WTC11 (cell line): Measurements from ENCODE around the gene DOK4. TPM values are rescaled to one million over a fixed set of nuclear protein-coding genes. Genes with fewer than 3 reads are reported as not detected.

Source experiments
- ATAC-seq: fragments of 200-7000 bp; cut with Tn5 transposase; 2 replicates; pipeline ENCODE4 v1.10.0; 2021; ENCODE audit warnings: mild to moderate bottlenecking, moderate library complexity
- CTCF ChIA-PET: fragments of 300-600 bp; sonication (Branson Sonifier 250); formaldehyde crosslinking; loops from one replicate; lab custom pipeline; 2021; ENCODE audit warnings: antibody characterized with exemption; lab: Charles Lee
- POLR2A ChIA-PET: fragments of 350-600 bp; sonication (Branson Sonifier 250); formaldehyde crosslinking; loops from one replicate; lab custom pipeline; 2021; ENCODE audit warnings: antibody characterized with exemption; lab: Charles Lee
- DNase-seq: peaks from one replicate; pipeline ENCODE4 v3.0.0; 2021; ENCODE audit warnings: low spot score
- H3K27ac Mint-ChIP-seq: 2 replicates; pipeline ENCODE4 v1.8.0; 2021; ENCODE audit warnings: mixed read lengths
- H3K27me3 Mint-ChIP-seq: 2 replicates; pipeline ENCODE4 v1.8.0; 2021; ENCODE audit warnings: low read depth, mild to moderate bottlenecking, moderate library complexity, mixed read lengths
- H3K36me3 Mint-ChIP-seq: 2 replicates; pipeline ENCODE4 v1.8.0; 2021; ENCODE audit warnings: mixed read lengths
- H3K4me1 Mint-ChIP-seq: 2 replicates; pipeline ENCODE4 v1.8.0; 2022; ENCODE audit warnings: mixed read lengths
- H3K4me3 Mint-ChIP-seq: 2 replicates; pipeline ENCODE4 v1.8.0; 2021; ENCODE audit warnings: mild to moderate bottlenecking, moderate library complexity, mixed read lengths
- H3K9me3 Mint-ChIP-seq: 2 replicates; pipeline ENCODE4 v1.8.0; 2021; ENCODE audit warnings: mixed read lengths
- CBFB ChIP-seq: sonication (generic); formaldehyde crosslinking; IDR thresholded peaks from 2 replicates; pipeline ENCODE4 v1.8.1; 2022; ENCODE audit warnings: mild to moderate bottlenecking, low read depth, missing genetic modification reagents
- EMX1 ChIP-seq: fragments of 250-450 bp; sonication (Bioruptor Pico); IDR thresholded peaks from 2 replicates; pipeline ENCODE4 v1.8.0; 2021; ENCODE audit warnings: mild to moderate bottlenecking
- ETV6 ChIP-seq: sonication (generic); formaldehyde crosslinking; IDR thresholded peaks from 2 replicates; pipeline ENCODE4 v1.8.1; 2022; ENCODE audit warnings: mild to moderate bottlenecking, missing genetic modification reagents
- FOXJ3 ChIP-seq: sonication (generic); formaldehyde crosslinking; IDR thresholded peaks from 2 replicates; pipeline ENCODE4 v1.9.0; 2021; ENCODE audit warnings: missing genetic modification reagents, mild to moderate bottlenecking, borderline replicate concordance
- FOXP1 ChIP-seq: sonication (generic); formaldehyde crosslinking; IDR thresholded peaks from 2 replicates; pipeline ENCODE4 v1.8.0; 2022; ENCODE audit warnings: missing genetic modification reagents, mild to moderate bottlenecking, moderate library complexity, borderline replicate concordance
- JAZF1 ChIP-seq: fragments of 250-450 bp; sonication (Bioruptor Pico); IDR thresholded peaks from 2 replicates; pipeline ENCODE4 v1.9.0; 2021; ENCODE audit warnings: moderate library complexity, mild to moderate bottlenecking, inconsistent platforms
- JUN ChIP-seq: sonication (generic); formaldehyde crosslinking; IDR thresholded peaks from 2 replicates; pipeline ENCODE4 v1.8.0; 2023; ENCODE audit warnings: mild to moderate bottlenecking, missing genetic modification reagents
- KAT7 ChIP-seq: sonication (generic); formaldehyde crosslinking; IDR thresholded peaks from 2 replicates; pipeline ENCODE4 v1.8.1; 2023; ENCODE audit warnings: missing genetic modification reagents, mild to moderate bottlenecking, borderline replicate concordance
- MYBL2 ChIP-seq: sonication (generic); formaldehyde crosslinking; IDR thresholded peaks from 2 replicates; pipeline ENCODE4 v1.8.1; 2023; ENCODE audit warnings: mild to moderate bottlenecking, moderate library complexity, missing genetic modification reagents
- NR2C2 ChIP-seq: sonication (generic); formaldehyde crosslinking; IDR thresholded peaks from 2 replicates; pipeline ENCODE4 v1.8.0; 2022; ENCODE audit warnings: mild to moderate bottlenecking, missing genetic modification reagents
- NR3C1 ChIP-seq: sonication (generic); formaldehyde crosslinking; conservative IDR thresholded peaks from 2 replicates; pipeline ENCODE4 v1.8.1; 2023; ENCODE audit warnings: low read depth, mild to moderate bottlenecking, missing genetic modification reagents
- SMAD3 ChIP-seq: sonication (generic); formaldehyde crosslinking; IDR thresholded peaks from 2 replicates; pipeline ENCODE4 v1.8.0; 2022; ENCODE audit warnings: missing genetic modification reagents, mild to moderate bottlenecking, borderline replicate concordance
- SMAD4 ChIP-seq: sonication (generic); formaldehyde crosslinking; IDR thresholded peaks from 2 replicates; pipeline ENCODE4 v1.8.0; 2022; ENCODE audit warnings: mild to moderate bottlenecking, missing genetic modification reagents
- TP53 ChIP-seq: sonication (generic); formaldehyde crosslinking; IDR thresholded peaks from 2 replicates; pipeline ENCODE4 v1.8.1; 2023; ENCODE audit warnings: mild to moderate bottlenecking, missing genetic modification reagents
- ZBTB21 ChIP-seq: sonication (generic); formaldehyde crosslinking; IDR thresholded peaks from 2 replicates; pipeline ENCODE4 v1.8.1; 2023; ENCODE audit warnings: mild to moderate bottlenecking, missing genetic modification reagents, borderline replicate concordance
- ZNF219 ChIP-seq: sonication (generic); formaldehyde crosslinking; IDR thresholded peaks from 2 replicates; pipeline ENCODE4 v1.8.0; 2023; ENCODE audit warnings: missing genetic modification reagents, mild to moderate bottlenecking, borderline replicate concordance
- ZNF232 ChIP-seq: sonication (generic); formaldehyde crosslinking; IDR thresholded peaks from 2 replicates; pipeline ENCODE4 v1.8.0; 2022; ENCODE audit warnings: mild to moderate bottlenecking, missing genetic modification reagents
- ZNF263 ChIP-seq: sonication (generic); formaldehyde crosslinking; IDR thresholded peaks from 2 replicates; pipeline ENCODE4 v1.8.1; 2022; ENCODE audit warnings: low read depth, mild to moderate bottlenecking, moderate library complexity, missing genetic modification reagents
- ZNF396 ChIP-seq: fragments of 250-450 bp; sonication (Bioruptor Pico); IDR thresholded peaks from 2 replicates; pipeline ENCODE4 v1.8.0; 2021; ENCODE audit warnings: mild to moderate bottlenecking, moderate library complexity, borderline replicate concordance
- ZNF423 ChIP-seq: fragments of 250-450 bp; sonication (Bioruptor Pico); IDR thresholded peaks from 2 replicates; pipeline ENCODE4 v2.1.2; 2022; ENCODE audit warnings: mild to moderate bottlenecking, moderate library complexity
- total RNA-seq: library from RNA; stranded (reverse); gene quantifications from 3 replicates; pipeline ENCODE4 v1.2.3, GENCODE V29; 2021
- TF ChIP-seq, protein P1 (sequence below): sonication (generic); formaldehyde crosslinking; IDR thresholded peaks from 2 replicates; pipeline ENCODE4 v1.8.0; 2023; ENCODE audit warnings: missing genetic modification reagents
- TF ChIP-seq, protein P2 (sequence below): fragments of 250-450 bp; sonication (Bioruptor Pico); IDR thresholded peaks from 2 replicates; pipeline ENCODE4 v1.9.0; 2021; ENCODE audit warnings: mild to moderate bottlenecking, borderline replicate concordance
- TF ChIP-seq, protein P3 (sequence below): sonication (generic); formaldehyde crosslinking; IDR thresholded peaks from 2 replicates; pipeline ENCODE4 v1.8.0; 2022; ENCODE audit warnings: missing genetic modification reagents
- TF ChIP-seq, protein P4 (sequence below): sonication (generic); formaldehyde crosslinking; IDR thresholded peaks from 2 replicates; pipeline ENCODE4 v1.8.0; 2022; ENCODE audit warnings: mild to moderate bottlenecking, missing genetic modification reagents

The DOK4 gene
- total RNA-seq, 1 experiment from 2014 or later: 25.0 TPM

DNA sequence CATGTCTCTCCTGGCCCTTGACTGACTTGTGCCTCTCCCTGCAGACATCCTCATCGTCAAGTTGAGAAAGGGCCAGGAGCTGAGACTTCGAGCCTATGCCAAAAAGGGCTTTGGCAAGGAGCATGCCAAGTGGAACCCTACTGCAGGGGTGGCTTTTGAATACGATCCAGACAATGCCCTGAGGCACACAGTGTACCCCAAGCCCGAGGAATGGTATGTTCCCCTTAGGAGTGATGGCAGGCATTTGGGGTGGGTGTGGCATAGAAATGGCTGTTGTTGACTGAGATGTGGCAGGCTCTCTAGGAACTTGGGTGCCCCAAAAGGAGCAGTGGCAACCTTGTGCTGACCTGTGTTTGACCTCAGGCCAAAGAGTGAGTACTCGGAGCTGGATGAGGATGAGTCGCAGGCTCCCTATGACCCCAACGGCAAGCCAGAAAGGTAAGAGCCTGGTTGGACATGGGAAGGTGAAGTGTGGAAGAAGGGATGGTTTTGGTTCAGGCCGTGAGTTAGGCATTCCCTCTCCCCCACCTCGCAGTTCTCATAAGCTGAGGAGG, 16.3 kb downstream of the DOK4 start (continued):
- no peak for TF ChIP-seq ZBTB21 (CRISPR knock-in tag)
- TF ChIP-seq, protein P1, sequence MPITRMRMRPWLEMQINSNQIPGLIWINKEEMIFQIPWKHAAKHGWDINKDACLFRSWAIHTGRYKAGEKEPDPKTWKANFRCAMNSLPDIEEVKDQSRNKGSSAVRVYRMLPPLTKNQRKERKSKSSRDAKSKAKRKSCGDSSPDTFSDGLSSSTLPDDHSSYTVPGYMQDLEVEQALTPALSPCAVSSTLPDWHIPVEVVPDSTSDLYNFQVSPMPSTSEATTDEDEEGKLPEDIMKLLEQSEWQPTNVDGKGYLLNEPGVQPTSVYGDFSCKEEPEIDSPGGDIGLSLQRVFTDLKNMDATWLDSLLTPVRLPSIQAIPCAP (CRISPR knock-in tag): no peak

GRCh38 chr16:57469046-57469445, 17.2 kb downstream of the DOK4 start:
- Mint-ChIP-seq H3K27me3 (no peaks in the 10 kb centered on the region), H3K4me1 (peaks cover 30% of the 10 kb centered on the region)
- CTCF ChIA-PET: no interaction called here

DNA sequence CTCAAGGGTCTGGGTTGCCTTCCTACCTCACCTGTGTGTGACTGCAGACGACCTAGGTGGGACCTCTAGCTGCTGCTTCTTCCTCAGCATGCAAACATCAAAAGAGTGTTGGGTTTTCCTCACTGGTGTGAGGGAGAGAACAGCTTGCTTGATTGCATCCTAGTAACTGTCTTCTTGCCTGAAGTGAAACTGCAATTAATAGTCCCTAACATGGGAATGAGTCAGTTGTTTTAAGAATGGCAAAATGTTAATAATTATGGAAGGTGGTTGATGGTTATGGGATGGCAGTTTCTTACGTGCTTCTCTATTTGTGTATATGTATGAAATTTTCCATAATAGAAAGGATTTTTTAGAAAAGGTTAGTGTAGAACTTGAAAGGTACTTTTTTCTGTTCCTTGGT, 17.9 kb downstream of the DOK4 start:
- no peak overlapping the region for H3K4me3 Mint-ChIP-seq
- no peaks in the 10 kb centered on the region for H3K9me3 Mint-ChIP-seq
- no peak for DNase-seq
- H3K36me3 Mint-ChIP-seq: peaks cover 70% of the 10 kb centered on the region
- ATAC-seq: no peak
- ChIA-PET POLR2A (no interaction called here), CTCF (no interaction called here)
- H3K27ac Mint-ChIP-seq: no peak overlapping the region
- H3K27me3 Mint-ChIP-seq: no peaks in the 10 kb centered on the region
- TF ChIP-seq EMX1 (CRISPR knock-in tag) (no peak), KAT7 (CRISPR knock-in tag) (no peak), ZNF232 (CRISPR knock-in tag) (no peak), FOXJ3 (no peak), ZNF396 (CRISPR knock-in tag) (no peak), SMAD3 (no peak), NR2C2 (CRISPR knock-in tag) (no peak), NR3C1 (CRISPR knock-in tag) (no peak), MYBL2 (CRISPR knock-in tag) (no peak), TP53 (CRISPR knock-in tag) (no peak), CBFB (no peak), ZNF219 (CRISPR knock-in tag) (no peak), ETV6 (CRISPR knock-in tag) (no peak), SMAD4 (no peak)
- TF ChIP-seq, protein P2, sequence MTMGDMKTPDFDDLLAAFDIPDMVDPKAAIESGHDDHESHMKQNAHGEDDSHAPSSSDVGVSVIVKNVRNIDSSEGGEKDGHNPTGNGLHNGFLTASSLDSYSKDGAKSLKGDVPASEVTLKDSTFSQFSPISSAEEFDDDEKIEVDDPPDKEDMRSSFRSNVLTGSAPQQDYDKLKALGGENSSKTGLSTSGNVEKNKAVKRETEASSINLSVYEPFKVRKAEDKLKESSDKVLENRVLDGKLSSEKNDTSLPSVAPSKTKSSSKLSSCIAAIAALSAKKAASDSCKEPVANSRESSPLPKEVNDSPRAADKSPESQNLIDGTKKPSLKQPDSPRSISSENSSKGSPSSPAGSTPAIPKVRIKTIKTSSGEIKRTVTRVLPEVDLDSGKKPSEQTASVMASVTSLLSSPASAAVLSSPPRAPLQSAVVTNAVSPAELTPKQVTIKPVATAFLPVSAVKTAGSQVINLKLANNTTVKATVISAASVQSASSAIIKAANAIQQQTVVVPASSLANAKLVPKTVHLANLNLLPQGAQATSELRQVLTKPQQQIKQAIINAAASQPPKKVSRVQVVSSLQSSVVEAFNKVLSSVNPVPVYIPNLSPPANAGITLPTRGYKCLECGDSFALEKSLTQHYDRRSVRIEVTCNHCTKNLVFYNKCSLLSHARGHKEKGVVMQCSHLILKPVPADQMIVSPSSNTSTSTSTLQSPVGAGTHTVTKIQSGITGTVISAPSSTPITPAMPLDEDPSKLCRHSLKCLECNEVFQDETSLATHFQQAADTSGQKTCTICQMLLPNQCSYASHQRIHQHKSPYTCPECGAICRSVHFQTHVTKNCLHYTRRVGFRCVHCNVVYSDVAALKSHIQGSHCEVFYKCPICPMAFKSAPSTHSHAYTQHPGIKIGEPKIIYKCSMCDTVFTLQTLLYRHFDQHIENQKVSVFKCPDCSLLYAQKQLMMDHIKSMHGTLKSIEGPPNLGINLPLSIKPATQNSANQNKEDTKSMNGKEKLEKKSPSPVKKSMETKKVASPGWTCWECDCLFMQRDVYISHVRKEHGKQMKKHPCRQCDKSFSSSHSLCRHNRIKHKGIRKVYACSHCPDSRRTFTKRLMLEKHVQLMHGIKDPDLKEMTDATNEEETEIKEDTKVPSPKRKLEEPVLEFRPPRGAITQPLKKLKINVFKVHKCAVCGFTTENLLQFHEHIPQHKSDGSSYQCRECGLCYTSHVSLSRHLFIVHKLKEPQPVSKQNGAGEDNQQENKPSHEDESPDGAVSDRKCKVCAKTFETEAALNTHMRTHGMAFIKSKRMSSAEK (CRISPR knock-in tag): no peak
- TF ChIP-seq, protein P3, sequence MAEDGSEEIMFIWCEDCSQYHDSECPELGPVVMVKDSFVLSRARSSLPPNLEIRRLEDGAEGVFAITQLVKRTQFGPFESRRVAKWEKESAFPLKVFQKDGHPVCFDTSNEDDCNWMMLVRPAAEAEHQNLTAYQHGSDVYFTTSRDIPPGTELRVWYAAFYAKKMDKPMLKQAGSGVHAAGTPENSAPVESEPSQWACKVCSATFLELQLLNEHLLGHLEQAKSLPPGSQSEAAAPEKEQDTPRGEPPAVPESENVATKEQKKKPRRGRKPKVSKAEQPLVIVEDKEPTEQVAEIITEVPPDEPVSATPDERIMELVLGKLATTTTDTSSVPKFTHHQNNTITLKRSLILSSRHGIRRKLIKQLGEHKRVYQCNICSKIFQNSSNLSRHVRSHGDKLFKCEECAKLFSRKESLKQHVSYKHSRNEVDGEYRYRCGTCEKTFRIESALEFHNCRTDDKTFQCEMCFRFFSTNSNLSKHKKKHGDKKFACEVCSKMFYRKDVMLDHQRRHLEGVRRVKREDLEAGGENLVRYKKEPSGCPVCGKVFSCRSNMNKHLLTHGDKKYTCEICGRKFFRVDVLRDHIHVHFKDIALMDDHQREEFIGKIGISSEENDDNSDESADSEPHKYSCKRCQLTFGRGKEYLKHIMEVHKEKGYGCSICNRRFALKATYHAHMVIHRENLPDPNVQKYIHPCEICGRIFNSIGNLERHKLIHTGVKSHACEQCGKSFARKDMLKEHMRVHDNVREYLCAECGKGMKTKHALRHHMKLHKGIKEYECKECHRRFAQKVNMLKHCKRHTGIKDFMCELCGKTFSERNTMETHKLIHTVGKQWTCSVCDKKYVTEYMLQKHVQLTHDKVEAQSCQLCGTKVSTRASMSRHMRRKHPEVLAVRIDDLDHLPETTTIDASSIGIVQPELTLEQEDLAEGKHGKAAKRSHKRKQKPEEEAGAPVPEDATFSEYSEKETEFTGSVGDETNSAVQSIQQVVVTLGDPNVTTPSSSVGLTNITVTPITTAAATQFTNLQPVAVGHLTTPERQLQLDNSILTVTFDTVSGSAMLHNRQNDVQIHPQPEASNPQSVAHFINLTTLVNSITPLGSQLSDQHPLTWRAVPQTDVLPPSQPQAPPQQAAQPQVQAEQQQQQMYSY (CRISPR knock-in tag): no peak
- peaks cover 33% of the 10 kb centered on the region for H3K4me1 Mint-ChIP-seq

More at GRCh38 chr16:57469046-57469445, 17.2 kb downstream of the DOK4 start:
- Mint-ChIP-seq H3K36me3 (peaks cover 64% of the 10 kb centered on the region), H3K9me3 (no peaks in the 10 kb centered on the region), H3K4me3 (no peak overlapping the region), H3K27ac (no peak overlapping the region)
- TF ChIP-seq KAT7 (CRISPR knock-in tag) (no peak), JUN (no peak), FOXP1 (CRISPR knock-in tag) (no peak), ZNF263 (CRISPR knock-in tag) (no peak), SMAD4 (no peak), ZNF423 (no peak), ZNF232 (CRISPR knock-in tag) (no peak), JAZF1 (CRISPR knock-in tag) (no peak)
- TF ChIP-seq, protein P4, sequence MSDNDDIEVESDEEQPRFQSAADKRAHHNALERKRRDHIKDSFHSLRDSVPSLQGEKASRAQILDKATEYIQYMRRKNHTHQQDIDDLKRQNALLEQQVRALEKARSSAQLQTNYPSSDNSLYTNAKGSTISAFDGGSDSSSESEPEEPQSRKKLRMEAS (CRISPR knock-in tag): no peak
- no peak for ATAC-seq
- DNase-seq: no peak
- POLR2A ChIA-PET: no interaction called here
